Mammary epithelial cell (primary cell): ENCODE data around the gene SPTAN1.

Experiments used
- CTCF ChIP-seq, 2 donors: IDR thresholded peaks in 1 of 2; conservative IDR thresholded peaks in 1 of 2; 2 replicates each; pipeline ENCODE4 v1.5.1; 2011 to 2012; ENCODE audit warnings: inconsistent platforms in 2 of 2, low read length in 2 of 2, mild to moderate bottlenecking in 2 of 2, control low read depth in 1 of 2, low read depth in 1 of 2; ENCODE audit not compliant: insufficient read depth in 1 of 2; ENCODE audit errors: extremely low read depth in 1 of 2
- EZH2 ChIP-seq: IDR thresholded peaks from 2 replicates; pipeline ENCODE4 v1.6.1; 2012; ENCODE audit warnings: low read length, inconsistent platforms, borderline replicate concordance

- TF ChIP-seq EZH2 (no peak), CTCF (conservative IDR thresholded peaks at IDR 0.05 in 1 of 2, IDR thresholded peaks at IDR 0.05 in 1 of 2; ENCODE audit: extremely low read depth in 1 of 2, insufficient read depth in 1 of 2, low read depth in 1 of 2, low read length in 2 of 2) (no peak)
Observed at GRCh38 chr9:128550226-128550625, 2.2 kb upstream of the SPTAN1 start.
